SK-N-MC (cell line): ENCODE data around the gene BEST4.
A peak's percentile ranks its signal among the peaks of the same experiment; 100 is the strongest.

Experiments
- EZH2 ChIP-seq: fragments of 200-600 bp; sonication (generic); IDR thresholded peaks from one replicate; pipeline ENCODE4 v1.6.1; 2017; ENCODE audit warnings: antibody characterized with exemption
- FOXP2 ChIP-seq: optimal IDR thresholded peaks from 2 replicates; pipeline ENCODE3; 2011; ENCODE audit warnings: mild to moderate bottlenecking, moderate library complexity; ENCODE audit not compliant: insufficient read depth; ENCODE audit errors: extremely low read length, control extremely low read depth
- POLR2AphosphoS5 ChIP-seq: IDR thresholded peaks from 2 replicates; pipeline ENCODE4 v1.6.1; 2012; ENCODE audit warnings: mild to moderate bottlenecking, low read depth, low read length, borderline replicate concordance

DNA sequence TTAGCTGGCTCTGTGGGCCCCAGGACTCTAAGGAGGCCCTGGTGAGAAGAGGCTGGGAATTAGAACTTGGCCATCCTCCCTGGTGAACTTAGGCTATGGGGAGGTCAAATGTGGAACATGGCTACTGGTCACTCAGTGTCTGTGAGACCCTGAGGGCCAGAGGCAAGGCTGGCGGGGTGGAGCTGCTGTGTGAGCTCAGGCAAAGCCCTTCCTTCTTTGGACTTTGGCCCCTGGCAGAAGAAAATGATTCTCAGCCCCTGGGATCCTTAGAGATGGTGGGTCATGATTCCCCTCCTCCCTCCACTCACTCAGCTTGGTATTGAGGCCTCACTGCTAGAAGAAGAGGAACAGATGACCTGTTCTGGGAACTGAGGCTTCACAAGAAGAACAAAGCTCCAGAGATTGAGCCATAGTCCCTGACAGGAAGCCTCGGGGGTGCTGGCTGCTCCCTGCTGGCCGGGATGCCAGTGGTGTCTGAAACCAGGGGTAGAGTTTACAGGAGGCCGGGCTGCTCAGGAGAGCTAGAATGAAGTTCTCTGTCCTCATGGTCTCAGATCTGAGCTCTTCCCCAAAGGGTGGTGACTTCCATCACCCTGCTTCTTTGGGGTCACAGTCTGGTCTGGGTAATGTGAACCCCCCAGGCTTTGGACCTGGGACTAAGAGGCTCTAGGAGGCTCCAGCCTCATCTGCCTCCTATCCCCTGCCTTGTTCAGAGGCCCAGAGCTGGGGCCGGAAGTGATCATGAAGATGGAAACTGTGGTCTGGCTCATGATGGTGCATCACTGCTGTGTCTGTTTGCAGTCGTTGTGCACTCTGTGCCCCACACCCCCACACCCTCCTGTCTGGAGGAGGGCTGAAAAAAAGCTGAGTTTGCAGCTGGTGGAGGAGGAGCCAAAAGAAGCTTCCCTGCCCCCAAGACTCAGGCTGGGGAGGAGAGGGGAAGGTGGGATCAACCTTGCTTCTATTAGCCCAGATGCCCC lies 21.3 kb upstream of the BEST4 start:
- TF ChIP-seq EZH2 (no peak), POLR2AphosphoS5 (peak; percentile 23; the same call in 1 of the 2 replicates), FOXP2 (no peak)
